ENCODE results near the gene RPS27L.

Gene RPS27L

GRCh38 chr15:63133786-63134185, 23.5 kb downstream of the RPS27L start:
- no peak for TF ChIP-seq CTCF (IDR thresholded peaks at IDR 0.05)

- no peak for TF ChIP-seq CTCF (IDR thresholded peaks at IDR 0.05)
Observed at GRCh38 chr15:63126726-63127125, 30.6 kb downstream of the RPS27L start.

GRCh38 chr15:63124506-63124905, 32.8 kb downstream of the RPS27L start:
- TF ChIP-seq CTCF (IDR thresholded peaks at IDR 0.05), result no peak

- TF ChIP-seq CTCF (IDR thresholded peaks at IDR 0.05), result no peak; the same call in 1 of the 2 replicates
Observed at GRCh38 chr15:63122002-63122875, 35.0 kb downstream of the RPS27L start.

- no peak for TF ChIP-seq CTCF (IDR thresholded peaks at IDR 0.05)
Observed at GRCh38 chr15:63121382-63122001, 35.8 kb downstream of the RPS27L start, which contains the start of gene LACTB. LACTB (plus strand) TSS chr15:63121861; CDS start chr15:63121872, 11 bp downstream.

GRCh38 chr15:63118854-63119253, 38.4 kb downstream of the RPS27L start:
- no peak for TF ChIP-seq CTCF (IDR thresholded peaks at IDR 0.05)

- no peak for TF ChIP-seq CTCF (IDR thresholded peaks at IDR 0.05)
Observed at GRCh38 chr15:63114465-63114864, 42.8 kb downstream of the RPS27L start.
